GM18867 (cell line): ENCODE results near the gene RNF157.

ENCODE experiments used
- ATAC-seq: cut with Tn5 transposase; IDR thresholded peaks from one replicate; pipeline ENCODE4 v1.9.1; 2021; ENCODE audit warnings: mild to moderate bottlenecking, moderate library complexity; ENCODE audit not compliant: unreplicated experiment

The RNF157 gene

DNA sequence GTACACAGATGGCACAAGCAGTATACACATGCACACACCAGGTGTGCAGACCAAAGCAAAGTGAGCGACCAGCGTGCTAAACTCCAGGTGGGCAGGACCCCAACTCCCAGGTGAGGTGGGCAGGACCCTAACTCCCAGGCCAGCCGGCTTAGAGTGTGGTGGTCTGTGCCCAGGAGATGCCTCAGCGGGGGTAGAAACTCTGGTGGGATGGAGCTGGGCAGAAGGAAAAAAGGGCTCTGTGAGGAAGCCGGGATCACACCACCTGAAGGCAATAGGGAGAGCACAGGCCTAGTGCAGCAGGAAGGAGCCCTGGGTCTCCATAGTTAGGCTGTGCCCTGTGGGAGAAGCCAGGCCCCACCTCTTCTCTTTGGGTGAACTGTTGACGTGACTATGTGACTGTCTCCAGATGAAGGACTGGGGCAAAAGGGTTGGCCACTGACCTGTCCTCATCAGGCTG, 97.7 kb downstream of the RNF157 start:
- ATAC-seq, result no peak

DNA sequence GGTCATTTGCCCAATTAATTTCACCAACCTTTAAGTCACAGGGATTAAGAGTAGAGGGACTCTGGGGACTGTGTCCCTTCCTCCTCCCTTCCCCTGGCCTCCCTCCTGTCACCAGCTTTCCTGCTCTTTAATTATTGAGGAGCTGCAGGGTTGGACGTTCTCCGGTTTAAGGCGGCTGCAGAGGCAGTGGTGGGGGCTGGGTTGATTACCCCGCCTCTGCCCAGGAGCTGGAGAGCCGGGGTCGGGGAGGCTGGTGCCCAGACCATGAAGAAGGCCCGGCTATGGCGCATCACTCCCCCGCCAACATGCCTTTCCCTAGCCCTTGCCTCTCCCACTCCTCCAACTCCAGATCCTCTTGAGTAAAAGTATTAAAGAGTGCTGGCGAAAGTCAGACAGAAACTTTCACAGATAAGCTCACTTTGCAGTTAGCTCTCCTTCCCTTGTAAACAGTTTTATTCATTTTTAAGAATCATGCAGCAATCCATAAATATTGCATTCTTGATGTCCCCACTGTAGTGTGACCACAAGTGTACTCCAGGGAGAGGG, 98.2 kb downstream of the RNF157 start:
- ATAC-seq, result no peak

DNA sequence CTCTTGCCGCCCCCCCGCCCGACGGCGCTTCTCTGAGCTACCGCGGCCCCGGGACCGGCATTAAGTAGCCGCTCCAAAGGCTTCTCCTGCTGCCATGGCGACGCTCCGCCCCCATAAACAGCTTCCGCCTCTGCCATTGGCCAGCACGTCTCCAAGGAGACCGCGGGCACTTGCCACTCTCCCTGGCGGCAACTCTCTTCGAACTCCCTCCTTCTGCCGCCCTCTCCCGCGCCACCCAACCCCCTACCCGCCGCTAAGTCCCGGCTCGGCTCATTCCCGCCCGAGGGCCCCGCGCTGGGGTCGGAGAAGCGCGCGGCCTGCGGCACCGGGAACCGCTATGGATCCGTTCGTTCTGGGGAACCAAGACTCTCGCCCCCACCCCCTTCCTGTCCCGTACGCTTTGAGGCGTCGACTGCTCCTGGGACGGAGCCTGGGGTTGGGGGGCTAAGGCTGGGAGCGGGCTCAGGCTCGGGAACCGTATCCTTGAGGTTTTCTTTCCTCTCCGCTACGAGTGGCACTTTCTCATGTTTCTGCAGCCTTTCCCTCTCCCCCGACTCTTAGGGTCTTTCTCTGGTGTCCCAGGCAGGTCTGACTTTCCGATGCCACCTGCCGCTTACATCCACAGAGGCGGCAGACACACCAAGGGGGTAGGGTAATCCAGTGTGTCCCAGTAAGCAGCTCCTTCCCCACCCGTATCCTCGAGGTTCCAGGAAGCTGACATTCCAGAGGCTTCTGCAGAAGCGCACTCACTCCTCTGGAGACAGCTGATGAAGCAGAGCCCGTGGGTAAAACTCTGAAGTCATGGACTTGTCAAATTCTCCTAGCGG, 98.9 kb downstream of the RNF157 start, which contains the start of gene FOXJ1:
FOXJ1 (minus strand) TSS at position 34 of the 827 bp plus-strand sequence. CDS start 850 bp downstream, outside the sequence.
- peak; percentile 66 for ATAC-seq

DNA sequence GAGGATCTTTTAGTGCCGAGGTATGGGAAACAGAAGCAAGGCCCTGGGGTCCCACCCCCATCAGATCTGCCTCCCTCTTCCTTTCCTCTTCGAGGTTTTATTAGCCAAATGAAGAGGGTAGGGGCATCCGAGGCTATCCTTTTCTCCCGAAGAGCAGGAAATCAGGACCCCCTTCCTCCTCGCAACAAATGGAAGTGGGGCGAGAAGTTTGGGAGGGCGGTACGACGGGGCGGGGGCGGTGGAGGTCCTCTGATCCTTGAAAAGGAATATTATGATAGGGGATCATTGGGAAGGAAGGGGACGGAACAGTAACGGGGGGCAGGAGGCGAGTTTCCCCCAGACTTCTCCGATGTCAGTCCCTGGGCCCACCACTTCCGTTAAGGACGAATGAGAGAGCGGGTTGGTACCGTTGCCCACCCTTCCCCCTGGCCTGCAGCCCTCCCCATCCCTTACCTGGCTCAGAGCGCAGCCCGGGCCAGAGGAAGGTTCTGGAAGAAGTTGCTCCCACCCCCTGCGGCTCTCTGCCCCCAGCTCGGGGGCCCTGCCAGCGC, 99.6 kb downstream of the RNF157 start:
- ATAC-seq, result peak; percentile 5

DNA sequence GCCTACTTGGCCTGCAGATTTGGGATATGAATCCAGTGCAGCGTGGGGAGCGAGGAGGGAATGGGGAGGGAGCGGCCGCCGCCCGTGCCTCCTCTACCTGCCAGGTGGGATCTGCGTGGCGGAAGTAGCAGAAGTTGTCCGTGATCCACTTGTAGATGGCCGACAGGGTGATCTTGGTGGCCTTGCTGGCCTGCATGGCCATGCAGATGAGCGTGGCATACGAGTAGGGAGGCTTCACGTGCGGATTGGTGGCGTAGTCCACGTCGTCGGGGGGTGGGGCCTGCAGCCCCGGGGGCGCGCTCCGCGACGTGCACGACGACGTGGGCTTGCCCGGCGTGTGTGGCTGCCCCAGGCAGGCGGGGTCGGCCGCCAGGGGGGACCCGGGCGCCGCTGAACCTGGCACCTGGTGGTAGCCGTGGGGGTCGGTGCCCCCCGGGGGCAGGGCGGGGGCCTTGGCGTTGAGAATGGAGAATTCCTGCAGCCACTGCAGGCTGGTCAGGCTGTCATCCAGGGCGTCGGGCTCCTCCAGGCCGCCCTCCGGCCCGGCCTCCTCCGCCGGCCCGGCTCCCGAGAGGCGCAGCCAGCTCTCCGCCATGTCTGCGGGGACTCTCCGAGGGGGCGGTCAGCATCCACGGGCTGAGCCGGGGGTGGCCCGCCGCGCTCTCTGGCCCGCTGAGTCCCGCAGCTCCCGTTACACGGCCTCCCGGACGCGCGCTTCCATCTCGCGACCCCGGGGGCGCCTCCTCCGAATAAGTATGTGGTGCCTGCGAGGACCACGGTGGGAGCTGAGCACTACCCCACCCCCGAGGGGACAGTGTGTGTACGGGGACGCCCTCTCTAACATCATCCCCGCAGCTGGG, 100.3 kb downstream of the RNF157 start:
- ATAC-seq, result no peak

DNA sequence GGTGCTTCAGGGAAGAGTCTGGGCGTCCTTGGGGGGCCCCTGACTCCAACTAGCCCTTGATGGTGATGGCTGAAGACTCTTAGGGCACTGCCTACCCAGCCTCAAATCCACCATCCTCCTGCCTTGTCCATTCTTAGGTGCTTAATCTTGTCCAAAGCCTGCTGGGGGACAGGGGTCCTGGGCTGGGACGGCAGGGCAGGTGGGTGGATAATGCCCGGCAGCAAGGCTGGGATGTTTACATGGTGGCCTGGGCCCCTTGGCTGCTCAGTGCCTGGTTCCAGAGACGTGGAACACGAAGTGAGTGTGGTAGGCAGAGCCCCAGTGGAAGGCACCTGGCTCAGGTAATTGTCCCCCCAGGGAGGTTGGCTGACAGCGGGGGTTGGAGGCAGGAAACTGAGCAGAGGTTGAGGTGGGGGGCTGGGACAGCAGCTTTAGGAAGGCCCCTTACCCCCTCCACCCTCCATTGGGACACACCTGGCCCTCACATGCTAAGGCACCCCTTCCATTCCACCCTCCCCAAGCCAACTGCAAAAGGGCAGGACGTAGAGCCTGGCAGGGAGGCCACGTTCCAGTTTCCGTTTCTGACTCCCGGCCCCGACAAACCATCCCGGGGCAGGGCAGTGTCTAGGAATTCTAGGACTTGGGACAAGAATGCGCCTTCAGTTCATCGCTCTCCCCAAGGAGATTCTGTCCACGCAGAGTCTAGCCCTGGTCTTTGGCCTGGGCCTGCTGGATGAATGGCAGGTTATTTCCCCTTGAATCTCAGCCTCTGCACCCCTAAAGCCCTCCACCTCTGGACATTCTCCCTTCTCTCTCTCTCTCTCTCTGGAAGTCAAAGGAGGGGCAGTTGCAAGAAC, 101.2 kb downstream of the RNF157 start:
- ATAC-seq, result no peak

DNA sequence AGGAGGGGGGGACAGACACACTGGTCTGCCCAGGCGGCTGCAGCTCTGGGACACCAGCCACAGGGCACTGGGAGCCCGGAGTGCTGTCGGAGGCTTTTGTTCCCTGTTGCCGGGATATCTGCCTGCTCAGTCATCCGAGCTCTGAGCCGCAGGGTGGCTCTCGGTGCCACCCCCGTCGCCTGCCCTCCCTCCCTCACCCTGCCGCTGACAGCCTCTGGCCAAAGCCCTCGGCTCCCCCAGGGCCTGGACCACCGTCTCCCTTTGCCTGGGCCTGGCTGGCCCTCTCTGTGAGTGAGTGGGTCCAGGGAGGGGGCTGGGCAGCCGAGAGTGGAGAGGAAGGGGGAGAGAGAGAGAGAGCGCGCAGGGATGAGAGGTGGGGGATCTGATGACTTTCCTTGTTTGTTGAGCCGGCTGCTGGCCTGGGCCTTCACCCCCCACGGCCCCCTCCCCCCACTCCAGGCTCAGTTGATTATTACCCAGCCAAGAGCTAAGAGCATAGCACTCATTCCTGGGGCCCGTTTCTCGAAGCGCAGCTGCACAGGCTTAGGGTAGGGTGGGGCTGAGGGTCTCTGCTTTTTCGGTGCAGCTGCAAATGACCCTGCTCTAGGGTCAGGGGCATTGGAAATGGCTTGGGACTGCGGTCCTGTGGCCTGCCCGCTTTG, 101.9 kb downstream of the RNF157 start:
- ATAC-seq, result no peak

DNA sequence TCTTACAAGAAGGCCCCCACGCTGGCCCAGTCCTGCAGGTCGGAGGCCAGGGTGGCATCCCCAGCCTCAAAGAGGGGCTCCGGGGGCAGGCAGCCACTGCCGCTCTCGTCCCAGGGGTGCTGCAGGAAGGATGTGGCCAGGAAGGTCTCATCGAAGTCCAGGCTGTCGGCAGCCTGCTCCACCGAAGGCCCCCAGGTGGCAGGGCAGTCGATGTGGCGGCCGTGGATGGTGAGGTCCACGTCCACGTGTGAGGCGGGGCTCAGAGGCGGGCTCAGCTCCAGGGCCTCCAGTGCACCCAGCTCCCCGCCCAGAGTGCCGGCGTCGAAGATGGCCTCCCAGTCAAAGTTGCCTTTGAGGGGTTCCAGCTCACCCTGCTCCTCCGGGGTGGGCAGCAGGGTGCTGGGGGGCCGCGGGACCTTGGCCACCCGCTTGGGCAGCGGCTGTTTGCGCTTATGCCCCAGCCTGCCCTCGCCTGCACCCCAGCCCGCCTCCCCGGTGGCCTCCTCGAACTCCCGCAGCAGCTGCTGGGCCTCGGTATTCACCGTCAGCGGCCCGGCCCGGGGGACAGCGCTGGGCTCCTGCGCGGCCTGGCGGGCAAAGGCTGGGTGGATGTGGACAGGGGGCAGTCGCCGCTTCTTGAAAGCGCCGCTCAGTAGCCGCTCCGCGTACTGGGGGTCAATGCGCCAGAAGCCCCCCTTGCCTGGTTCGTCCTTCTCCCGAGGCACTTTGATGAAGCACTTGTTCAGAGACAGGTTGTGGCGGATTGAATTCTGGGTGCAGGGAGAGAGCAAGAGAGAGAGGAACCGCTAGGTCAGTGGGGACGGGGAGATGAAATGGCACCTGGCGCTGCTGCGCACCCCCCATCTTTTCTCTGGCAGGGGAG, 102.7 kb downstream of the RNF157 start:
- ATAC-seq, result no peak

DNA sequence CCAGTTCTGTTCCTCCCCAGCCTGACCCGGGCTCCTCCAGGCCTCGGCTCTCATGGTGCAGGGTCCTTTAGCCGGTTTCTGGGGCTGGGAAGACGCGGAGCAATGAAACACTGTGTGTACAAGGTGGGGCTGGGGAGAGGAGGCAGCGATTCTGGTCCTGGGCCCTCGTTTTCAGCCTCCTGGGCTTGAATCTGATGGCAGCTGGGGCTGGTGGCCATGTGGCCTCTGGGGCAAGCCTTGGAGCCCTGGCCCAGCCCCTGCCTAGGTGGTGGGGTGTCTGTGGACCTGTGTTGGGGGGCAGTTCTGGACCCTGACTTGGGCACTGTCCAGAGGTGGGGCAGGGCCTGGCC, 103.3 kb downstream of the RNF157 start:
- ATAC-seq, result no peak

DNA sequence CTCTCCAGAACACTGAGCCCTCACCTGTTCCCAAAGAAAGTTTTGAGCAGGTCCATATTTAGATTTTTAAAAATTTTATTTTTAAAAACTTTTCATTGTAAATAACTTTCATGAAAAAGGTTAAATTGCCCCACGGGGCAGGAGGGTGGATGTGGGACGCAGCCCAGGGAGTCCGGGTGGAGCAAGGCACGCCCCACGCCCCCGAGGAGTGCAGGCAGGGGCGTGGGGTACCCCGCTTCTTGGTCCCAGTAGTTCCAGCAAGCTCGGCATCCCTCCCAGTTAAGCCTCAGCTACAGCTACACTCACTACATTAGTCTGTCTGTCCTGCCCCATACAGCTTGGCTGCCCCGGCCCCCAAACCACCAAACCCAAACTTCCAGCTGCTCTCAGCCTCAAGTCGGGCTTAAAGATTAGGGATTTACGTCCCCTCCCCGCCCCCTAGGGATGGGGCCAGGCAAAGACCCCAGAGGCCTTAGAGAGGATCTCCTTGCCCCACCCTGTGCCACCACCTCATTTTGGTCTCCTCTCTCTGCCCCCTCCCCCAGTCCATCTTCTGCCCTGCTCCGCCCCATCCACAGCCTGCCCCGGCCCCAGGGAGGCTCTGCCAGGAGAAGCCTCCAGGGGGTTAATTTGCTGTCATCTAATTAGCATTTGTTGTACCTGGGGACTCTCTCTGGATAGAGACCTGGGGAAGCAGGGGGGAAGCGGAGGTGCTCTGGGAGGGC, 103.9 kb downstream of the RNF157 start:
- no peak for ATAC-seq

DNA sequence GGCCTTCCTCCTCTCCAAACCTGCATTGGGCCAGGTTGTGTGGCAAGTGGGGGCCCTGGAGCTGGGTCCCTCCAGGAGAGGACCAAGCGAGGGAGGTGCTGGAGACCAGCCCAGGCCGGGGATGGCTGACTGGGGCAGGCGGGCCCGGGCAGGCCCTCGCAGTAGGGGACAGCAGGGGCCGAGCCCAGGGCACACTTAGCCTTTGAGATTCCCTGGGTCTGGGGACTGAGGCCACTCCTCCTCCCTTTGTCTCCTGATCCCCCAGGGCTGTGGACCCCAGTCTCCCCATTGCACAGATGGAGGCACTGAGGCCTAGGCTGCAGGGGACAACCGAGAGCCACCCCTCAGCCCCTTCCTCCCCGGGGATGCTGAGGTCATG, 104.5 kb downstream of the RNF157 start:
- no peak for ATAC-seq

DNA sequence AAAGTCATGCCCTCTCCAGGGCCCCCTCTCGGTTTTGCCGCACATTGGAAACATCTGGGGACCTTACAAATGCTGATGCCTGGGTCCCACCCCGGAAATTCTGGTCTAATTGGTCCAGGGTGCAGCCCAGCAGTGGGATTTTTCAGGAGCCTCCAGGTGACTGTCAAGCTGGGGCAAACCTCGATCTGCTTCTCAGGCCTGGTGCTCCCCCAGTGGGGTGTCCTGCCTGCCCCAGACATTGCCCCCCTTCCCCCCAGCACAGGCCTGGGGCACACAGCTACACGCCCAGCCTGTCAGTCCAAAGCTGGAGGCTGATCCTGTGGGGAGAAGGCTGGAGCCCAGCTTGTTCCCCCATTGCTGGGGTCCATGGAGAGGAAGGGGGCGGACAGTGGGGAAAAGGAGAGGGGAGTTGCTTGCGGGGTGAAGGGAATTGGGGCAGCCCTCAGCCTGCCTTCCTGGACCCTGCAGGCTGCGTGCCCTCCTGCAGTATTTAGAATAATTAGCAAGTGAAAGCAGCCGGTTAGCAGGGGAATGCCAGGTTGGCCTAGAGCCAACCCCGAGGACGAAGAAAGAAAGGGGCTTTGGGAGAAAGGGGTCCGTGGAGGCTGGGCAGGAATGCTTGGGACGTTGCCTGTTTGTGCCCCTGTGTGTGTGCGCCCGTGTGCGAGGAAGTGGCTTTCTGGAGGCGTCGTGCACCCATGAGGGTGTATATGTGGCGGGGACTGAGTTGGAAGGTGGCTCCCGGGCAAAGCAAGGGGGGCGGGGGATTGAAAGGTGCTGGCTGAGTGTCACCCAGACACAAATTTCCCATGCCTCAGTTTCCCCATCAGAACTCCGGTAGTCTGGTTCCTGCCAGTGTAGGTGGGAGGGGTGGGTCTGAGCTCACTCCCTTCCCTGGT, 105.1 kb downstream of the RNF157 start:
- no peak for ATAC-seq

DNA sequence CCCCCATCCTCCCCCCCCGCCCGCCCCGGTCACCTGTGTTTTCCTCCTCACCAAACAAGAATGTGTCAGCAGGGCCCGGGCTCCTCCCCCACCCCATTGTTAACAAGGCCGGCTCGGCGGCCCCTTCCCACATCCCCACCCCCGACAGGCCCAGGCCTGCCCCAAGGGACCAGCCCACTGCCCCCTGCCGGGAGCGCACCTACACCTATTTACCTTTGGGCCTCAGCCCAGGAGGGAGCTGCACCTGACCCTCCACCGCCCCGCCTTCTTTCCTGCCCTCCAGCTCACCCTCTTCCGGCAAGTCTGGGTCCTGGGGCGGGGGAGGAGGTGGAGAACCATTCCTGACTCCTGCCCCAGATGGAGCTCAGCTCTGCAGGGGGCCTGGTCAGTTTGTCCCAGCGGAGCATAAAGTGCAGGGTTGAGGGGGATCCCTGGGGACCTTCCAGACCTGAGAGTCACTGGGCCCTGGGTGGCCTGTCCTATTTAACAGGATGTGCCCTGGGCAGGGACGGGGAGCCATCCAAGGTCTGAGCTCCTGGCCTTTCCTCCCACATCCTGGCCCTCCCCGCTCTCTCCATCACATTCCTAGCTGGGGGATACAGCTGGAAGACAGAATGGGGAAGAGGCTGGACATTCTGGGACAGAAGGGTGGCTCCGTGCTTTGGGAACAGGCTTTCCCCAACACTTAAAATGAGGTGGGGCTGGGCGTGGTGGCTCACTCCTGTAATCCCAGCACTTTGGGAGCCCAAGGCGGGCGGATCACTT, 107.5 kb downstream of the RNF157 start:
- ATAC-seq, result no peak

DNA sequence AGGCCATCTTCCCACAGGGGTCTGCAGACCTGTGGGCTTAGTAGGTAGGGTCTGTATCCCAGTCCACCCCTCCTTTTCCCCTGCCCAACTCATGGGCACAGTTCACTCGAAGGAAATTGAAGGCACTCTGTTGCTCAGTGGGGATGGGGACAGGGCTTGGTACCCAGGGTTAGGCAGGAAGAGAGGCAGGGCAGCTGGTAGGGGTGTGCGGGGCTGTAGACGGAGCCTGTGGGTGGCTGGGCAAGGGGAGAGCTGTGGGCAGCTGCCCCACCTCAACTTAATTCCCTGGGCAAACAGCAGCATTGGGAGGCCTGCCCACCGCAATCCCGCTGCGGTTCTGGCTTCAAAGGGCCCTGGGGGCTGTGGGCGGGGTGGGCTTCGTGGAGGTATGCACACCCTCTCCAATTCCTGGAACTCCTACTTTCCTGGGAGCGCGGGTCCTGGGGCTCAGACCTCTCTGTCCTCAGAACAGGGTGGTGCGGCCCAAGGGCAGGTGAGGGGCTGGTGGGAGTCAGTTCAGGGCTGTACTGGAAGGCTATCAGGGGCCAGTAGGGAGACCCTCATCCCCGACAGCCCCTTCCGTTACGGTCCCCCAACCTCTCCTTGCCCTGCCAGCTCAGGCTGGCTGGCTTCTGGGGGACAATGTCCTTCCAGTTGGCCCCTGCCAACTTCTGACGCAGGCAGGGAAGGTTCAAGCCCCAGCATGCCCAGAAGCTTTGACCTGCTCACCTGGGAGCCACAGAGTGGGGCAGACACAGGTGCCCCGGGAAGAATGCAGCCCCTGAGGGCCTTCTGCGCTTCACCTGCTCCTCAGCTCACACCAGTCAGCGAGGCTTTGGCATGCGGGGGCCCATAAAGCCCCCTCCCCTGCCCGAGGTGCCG, 108.4 kb downstream of the RNF157 start:
- no peak for ATAC-seq

DNA sequence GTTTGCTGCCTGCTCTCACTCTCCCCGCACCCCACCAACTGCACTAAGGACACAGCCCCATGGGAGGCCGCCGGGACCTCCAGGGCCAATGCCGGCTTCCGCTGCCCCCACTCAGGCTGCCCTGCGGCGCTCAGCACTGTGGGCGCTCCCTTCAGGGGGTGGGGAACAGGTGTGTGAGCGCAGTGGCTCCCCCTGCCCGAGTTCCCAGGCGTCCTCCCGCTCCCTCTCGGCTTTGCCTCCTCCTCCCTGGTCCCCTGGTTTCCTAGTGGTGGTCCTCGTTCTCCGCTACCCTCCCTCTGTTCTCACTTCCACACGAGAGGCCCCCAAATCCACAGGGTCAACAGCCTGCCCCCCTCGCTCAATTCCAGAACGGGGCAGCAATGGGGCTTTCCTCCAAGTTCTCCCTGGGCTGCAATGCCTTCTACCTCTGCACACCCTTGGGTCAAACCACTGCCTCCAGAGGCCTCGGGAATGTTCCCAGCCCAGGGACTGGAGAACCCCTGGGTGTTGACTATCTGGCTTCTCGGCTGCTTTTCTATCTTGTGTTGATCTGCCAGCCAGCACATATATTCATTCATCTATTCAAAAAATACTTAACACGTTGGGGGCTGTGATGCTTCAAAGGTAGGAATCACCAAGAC, 109.1 kb downstream of the RNF157 start:
- ATAC-seq, result no peak
